SK-N-MC (cell line): ENCODE data around the gene HNRNPA2B1.

ENCODE experiments used
- EZH2 ChIP-seq: fragments of 200-600 bp; sonication (generic); IDR thresholded peaks from one replicate; pipeline ENCODE4 v1.6.1; 2017; ENCODE audit warnings: antibody characterized with exemption
- POLR2AphosphoS5 ChIP-seq: IDR thresholded peaks from 2 replicates; pipeline ENCODE4 v1.6.1; 2012; ENCODE audit warnings: mild to moderate bottlenecking, low read depth, low read length, borderline replicate concordance

DNA sequence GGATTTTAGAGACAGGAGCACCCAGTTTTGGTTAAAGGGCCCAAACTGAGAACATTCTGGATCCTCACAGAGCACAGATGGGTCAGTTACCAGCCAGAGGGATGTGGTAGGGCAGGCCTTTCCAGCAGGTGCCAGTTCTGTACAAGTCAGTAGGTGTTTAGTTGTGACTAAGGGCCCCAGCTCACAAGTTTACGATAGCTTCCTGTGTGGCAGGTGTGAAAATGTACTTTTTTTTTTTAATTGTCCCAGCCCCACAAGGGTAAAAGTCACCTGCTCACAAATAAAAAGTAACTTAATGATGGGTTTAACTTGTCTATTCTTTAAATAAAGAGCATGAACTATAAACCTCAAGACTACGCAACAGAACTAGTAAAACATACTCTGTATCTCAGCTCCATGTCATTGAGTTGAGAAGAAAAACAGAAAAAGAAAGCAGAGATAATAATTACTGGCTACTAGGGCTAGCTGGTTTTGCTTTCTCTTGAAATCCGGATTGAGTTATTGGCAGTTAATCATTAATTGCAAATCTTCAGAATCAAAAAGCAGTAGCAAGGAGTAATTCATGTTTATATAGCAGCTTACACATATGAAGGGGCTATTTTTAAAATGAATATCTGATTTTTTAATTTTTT is 33.1 kb downstream of the HNRNPA2B1 start:
- TF ChIP-seq EZH2 (no peak), POLR2AphosphoS5 (no peak)
